ENCODE data around the gene ADAMTS9. TPM values are rescaled to one million over a fixed set of nuclear protein-coding genes. Genes with fewer than 3 reads are reported as not detected.

ADAMTS9 gene
- total RNA-seq = 10 to 100 TPM; 12.3 to 54.9 (median 26.6) TPM

- Histone ChIP-seq H3K36me3 (peaks cover 0 to 5% (median 0%) of the 10 kb centered on the region in 4 donors), H3K4me3 (peak within 1 kb of the TSS; percentile 53 to 72 (median 64)), H3K27me3 (no peaks in the 10 kb centered on the region), H3K9me3 (no peaks in the 10 kb centered on the region), H3K4me1 (peaks cover 0 to 26% (median 5%) of the 10 kb centered on the region in 4 donors), H3K27ac (peak within 1 kb of the TSS; percentile 91 to 95 (median 94))
- DNase-seq = peak; percentile 73 to 94
- TF ChIP-seq POLR2A (IDR thresholded peaks at IDR 0.05) = peak in 3 of 4 donors; percentile 40 to 88 (median 65)
- peak; percentile 86 to 89 for TF ChIP-seq POLR2AphosphoS5 (IDR thresholded peaks at IDR 0.05)
- peak in 1 of 4 donors; percentile 38 for TF ChIP-seq EP300 (IDR thresholded peaks at IDR 0.05)
- no peak for TF ChIP-seq CTCF (IDR thresholded peaks at IDR 0.05)
- 1 to 2% methylated on average over 19 to 31 of the region's 60 CpGs for WGBS, 2 donors
- peak; percentile 69 to 76 for ATAC-seq (ENCODE audit: low FRiP score in 2 of 2)
These were observed at the start of gene ADAMTS9 for GRCh38 chr3:64687781-64688604. Gene ADAMTS9, minus strand, starts transcription at chr3:64688000. Its CDS starts 343 bp downstream, at chr3:64687657.

GRCh38 chr3:64732576-64732975, 44.8 kb upstream of the ADAMTS9 start:
- H3K27me3 ChIP-seq = no peaks in the 10 kb centered on the region
- DNase-seq (no peak), ATAC-seq (ENCODE audit: low FRiP score in 2 of 2) (no peak)
- WGBS, 2 donors = 87 to 89% methylated on average over 1 of the region's 1 CpG
- no peak overlapping the region for H3K27ac ChIP-seq
- H3K9me3 ChIP-seq = no peaks in the 10 kb centered on the region
- no peak overlapping the region for H3K4me3 ChIP-seq
- peaks cover 0 to 3% (median 0%) of the 10 kb centered on the region in 4 donors for H3K4me1 ChIP-seq
- no peaks in the 10 kb centered on the region for H3K36me3 ChIP-seq
- TF ChIP-seq POLR2A (IDR thresholded peaks at IDR 0.05) (no peak), EP300 (IDR thresholded peaks at IDR 0.05) (no peak), CTCF (IDR thresholded peaks at IDR 0.05) (no peak), POLR2AphosphoS5 (IDR thresholded peaks at IDR 0.05) (no peak)

- DNase-seq (no peak), ATAC-seq (ENCODE audit: low FRiP score in 2 of 2) (no peak)
- Histone ChIP-seq H3K27ac (no peak overlapping the region), H3K27me3 (no peaks in the 10 kb centered on the region), H3K36me3 (no peaks in the 10 kb centered on the region), H3K9me3 (no peaks in the 10 kb centered on the region), H3K4me1 (peaks cover 0 to 3% (median 0%) of the 10 kb centered on the region in 4 donors), H3K4me3 (no peak overlapping the region)
- WGBS, 2 donors = 48 to 64% methylated on average over 3 of the region's 3 CpGs
- no peak for TF ChIP-seq POLR2A (IDR thresholded peaks at IDR 0.05)
- no peak for TF ChIP-seq CTCF (IDR thresholded peaks at IDR 0.05)
- no peak for TF ChIP-seq POLR2AphosphoS5 (IDR thresholded peaks at IDR 0.05)
- no peak for TF ChIP-seq EP300 (IDR thresholded peaks at IDR 0.05)
These were observed 42.9 kb upstream of the ADAMTS9 start for GRCh38 chr3:64730681-64731080.

GRCh38 chr3:64728994-64729393, 41.2 kb upstream of the ADAMTS9 start:
- DNase-seq (no peak), ATAC-seq (ENCODE audit: low FRiP score in 2 of 2) (no peak)
- Histone ChIP-seq H3K27me3 (no peaks in the 10 kb centered on the region), H3K4me1 (peaks cover 0 to 3% (median 0%) of the 10 kb centered on the region in 4 donors), H3K4me3 (no peak overlapping the region), H3K27ac (no peak overlapping the region), H3K9me3 (no peaks in the 10 kb centered on the region), H3K36me3 (no peaks in the 10 kb centered on the region)
- TF ChIP-seq POLR2AphosphoS5 (IDR thresholded peaks at IDR 0.05) (no peak), EP300 (IDR thresholded peaks at IDR 0.05) (no peak), CTCF (IDR thresholded peaks at IDR 0.05) (no peak), POLR2A (IDR thresholded peaks at IDR 0.05) (no peak)
- WGBS, 2 donors = 71 to 76% methylated on average over 6 to 8 of the region's 8 CpGs

Data from upper lobe of left lung (tissue), 6 donors.